ENCODE results near the gene LARGE1.

DNA sequence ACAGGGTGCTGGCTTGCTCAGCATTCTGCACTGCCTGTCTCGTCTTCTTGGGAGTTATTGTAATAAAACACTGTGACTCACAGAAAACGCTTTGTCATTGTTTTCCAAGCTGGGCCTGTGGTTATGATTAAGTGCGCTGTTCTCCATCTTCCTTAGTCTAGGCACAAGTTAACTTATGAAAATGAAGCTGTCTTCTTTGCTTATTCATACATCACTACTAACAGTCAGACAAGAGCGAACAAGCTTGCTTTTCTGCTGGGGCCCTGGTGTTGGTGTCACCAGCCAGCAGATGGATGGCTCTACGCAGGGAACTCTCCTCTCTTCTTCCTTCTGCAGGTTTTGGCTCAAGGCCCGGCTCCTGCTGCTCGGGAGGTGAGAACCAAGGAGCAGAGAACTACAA, 482.0 kb downstream of the LARGE1 start:
- TF ChIP-seq, protein P1, sequence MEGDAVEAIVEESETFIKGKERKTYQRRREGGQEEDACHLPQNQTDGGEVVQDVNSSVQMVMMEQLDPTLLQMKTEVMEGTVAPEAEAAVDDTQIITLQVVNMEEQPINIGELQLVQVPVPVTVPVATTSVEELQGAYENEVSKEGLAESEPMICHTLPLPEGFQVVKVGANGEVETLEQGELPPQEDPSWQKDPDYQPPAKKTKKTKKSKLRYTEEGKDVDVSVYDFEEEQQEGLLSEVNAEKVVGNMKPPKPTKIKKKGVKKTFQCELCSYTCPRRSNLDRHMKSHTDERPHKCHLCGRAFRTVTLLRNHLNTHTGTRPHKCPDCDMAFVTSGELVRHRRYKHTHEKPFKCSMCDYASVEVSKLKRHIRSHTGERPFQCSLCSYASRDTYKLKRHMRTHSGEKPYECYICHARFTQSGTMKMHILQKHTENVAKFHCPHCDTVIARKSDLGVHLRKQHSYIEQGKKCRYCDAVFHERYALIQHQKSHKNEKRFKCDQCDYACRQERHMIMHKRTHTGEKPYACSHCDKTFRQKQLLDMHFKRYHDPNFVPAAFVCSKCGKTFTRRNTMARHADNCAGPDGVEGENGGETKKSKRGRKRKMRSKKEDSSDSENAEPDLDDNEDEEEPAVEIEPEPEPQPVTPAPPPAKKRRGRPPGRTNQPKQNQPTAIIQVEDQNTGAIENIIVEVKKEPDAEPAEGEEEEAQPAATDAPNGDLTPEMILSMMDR (IDR thresholded peaks at IDR 0.05), result no peak
- no peak for TF ChIP-seq POLR2A (IDR thresholded peaks at IDR 0.05)
